Measurements from ENCODE around the gene NUMBL.

DNA sequence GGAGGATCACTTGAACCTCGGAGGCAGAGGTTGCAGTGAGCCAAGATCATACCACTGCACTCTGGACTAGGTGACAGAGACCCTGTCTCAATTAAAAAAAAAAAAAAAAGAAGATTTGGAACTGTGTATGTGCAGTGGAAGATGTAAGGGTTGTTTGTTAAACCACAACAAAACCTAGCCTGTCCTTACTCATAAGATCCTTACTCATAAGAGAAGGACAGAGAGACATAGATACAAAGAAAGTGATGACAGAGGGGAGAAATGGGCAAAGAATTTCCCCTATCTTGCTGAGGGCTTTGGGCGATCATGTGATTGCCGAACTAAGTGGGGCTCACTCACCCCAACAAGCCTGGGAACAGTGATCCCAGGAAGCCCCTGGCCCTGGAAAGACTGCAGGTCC, 34.4 kb upstream of the NUMBL start:
- no peak for TF ChIP-seq ZKSCAN8 (CRISPR knock-in tag; IDR thresholded peaks at IDR 0.05; ENCODE audit: borderline replicate concordance)
- TF ChIP-seq, protein P1, sequence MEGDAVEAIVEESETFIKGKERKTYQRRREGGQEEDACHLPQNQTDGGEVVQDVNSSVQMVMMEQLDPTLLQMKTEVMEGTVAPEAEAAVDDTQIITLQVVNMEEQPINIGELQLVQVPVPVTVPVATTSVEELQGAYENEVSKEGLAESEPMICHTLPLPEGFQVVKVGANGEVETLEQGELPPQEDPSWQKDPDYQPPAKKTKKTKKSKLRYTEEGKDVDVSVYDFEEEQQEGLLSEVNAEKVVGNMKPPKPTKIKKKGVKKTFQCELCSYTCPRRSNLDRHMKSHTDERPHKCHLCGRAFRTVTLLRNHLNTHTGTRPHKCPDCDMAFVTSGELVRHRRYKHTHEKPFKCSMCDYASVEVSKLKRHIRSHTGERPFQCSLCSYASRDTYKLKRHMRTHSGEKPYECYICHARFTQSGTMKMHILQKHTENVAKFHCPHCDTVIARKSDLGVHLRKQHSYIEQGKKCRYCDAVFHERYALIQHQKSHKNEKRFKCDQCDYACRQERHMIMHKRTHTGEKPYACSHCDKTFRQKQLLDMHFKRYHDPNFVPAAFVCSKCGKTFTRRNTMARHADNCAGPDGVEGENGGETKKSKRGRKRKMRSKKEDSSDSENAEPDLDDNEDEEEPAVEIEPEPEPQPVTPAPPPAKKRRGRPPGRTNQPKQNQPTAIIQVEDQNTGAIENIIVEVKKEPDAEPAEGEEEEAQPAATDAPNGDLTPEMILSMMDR (CRISPR knock-in tag; IDR thresholded peaks at IDR 0.05), result no peak

All from HepG2 (cell line).